K562 (cell line): Measurements from ENCODE around the gene NR1D2. TPM values are rescaled to one million over a fixed set of nuclear protein-coding genes. Genes with fewer than 3 reads are reported as not detected.

ENCODE experiments used
- BRCA1 ChIP-seq, 2 experiments: fragments of 450-650 bp in 1 of 2; sonication (generic) in 1 of 2; formaldehyde crosslinking in 1 of 2; IDR thresholded peaks; 2 replicates each; pipeline versions ENCODE4 v1.5.0 to v1.6.1; 2017 to 2020; ENCODE audit warnings: mild to moderate bottlenecking in 1 of 2, missing genetic modification reagents in 1 of 2
- ELF2 ChIP-seq: fragments of 250-450 bp; sonication (Bioruptor Pico); IDR thresholded peaks from 2 replicates; pipeline ENCODE4 v1.5.0; 2021; ENCODE audit warnings: mild to moderate bottlenecking
- EP400 ChIP-seq: fragments of 450-650 bp; IDR thresholded peaks from 2 replicates; pipeline ENCODE4 v1.6.1; 2017; ENCODE audit warnings: antibody characterized with exemption, mild to moderate bottlenecking, moderate library complexity
- FOXA3 ChIP-seq, 2 experiments: fragments of 450-650 bp in 1 of 2; sonication (generic) in 1 of 2; formaldehyde crosslinking; IDR thresholded peaks in 1 of 2; conservative IDR thresholded peaks in 1 of 2; 2 replicates each; pipeline versions ENCODE4 v1.4.0 to v1.8.0; 2020 to 2022; ENCODE audit warnings: mild to moderate bottlenecking in 2 of 2, missing genetic modification reagents in 1 of 2
- GTF2A2 ChIP-seq: IDR thresholded peaks from 2 replicates; pipeline ENCODE4 v1.6.1; 2016; ENCODE audit warnings: mild to moderate bottlenecking, missing genetic modification characterization, missing compliant biosample characterization
- NCOA2 ChIP-seq, 2 experiments: fragments of 450-650 bp; IDR thresholded peaks; 2 replicates each; pipeline ENCODE4 v1.6.1; 2018; ENCODE audit warnings: mild to moderate bottlenecking in 2 of 2, moderate library complexity in 1 of 2; ENCODE audit not compliant: partially characterized antibody in 2 of 2
- POLR2B ChIP-seq: fragments of 450-650 bp; IDR thresholded peaks from 2 replicates; pipeline ENCODE4 v1.6.1; 2018; ENCODE audit warnings: low read depth; ENCODE audit not compliant: partially characterized antibody
- PTTG1 ChIP-seq: fragments of 450-650 bp; IDR thresholded peaks from 2 replicates; pipeline ENCODE4 v1.6.1; 2016; ENCODE audit warnings: low read depth, mild to moderate bottlenecking, missing genetic modification characterization, missing compliant biosample characterization
- RAD21 ChIP-seq, 2 experiments: fragments of 250-450 bp in 1 of 2; fragments of 450-650 bp in 1 of 2; sonication (Bioruptor Pico) in 1 of 2; formaldehyde crosslinking in 1 of 2; IDR thresholded peaks in 1 of 2; conservative IDR thresholded peaks in 1 of 2; 2 replicates each; pipeline versions ENCODE4 v1.4.0 to v1.8.0; 2020 to 2022; ENCODE audit warnings: mild to moderate bottlenecking in 2 of 2, moderate library complexity in 1 of 2
- RFX1 ChIP-seq: fragments of 450-650 bp; IDR thresholded peaks from 2 replicates; pipeline ENCODE4 v1.6.1; 2016; ENCODE audit warnings: mild to moderate bottlenecking, moderate library complexity
- SPI1 ChIP-seq: IDR thresholded peaks from 2 replicates; pipeline ENCODE4 v1.6.1; 2011; ENCODE audit warnings: low read depth, low read length, control low read depth, borderline replicate concordance
- TCF15 ChIP-seq: fragments of 250-450 bp; sonication (Bioruptor Pico); IDR thresholded peaks from 2 replicates; pipeline ENCODE4 v1.8.0; 2022; ENCODE audit warnings: moderate library complexity, mild to moderate bottlenecking, inconsistent platforms
- TFAM ChIP-seq: fragments of 250-450 bp; sonication (Bioruptor Pico); conservative IDR thresholded peaks from 2 replicates; pipeline ENCODE4 v1.5.0; 2021; ENCODE audit warnings: mild to moderate bottlenecking, moderate library complexity
- THRA ChIP-seq: fragments of 450-650 bp; IDR thresholded peaks from 2 replicates; pipeline ENCODE4 v1.6.1; 2017; ENCODE audit warnings: mild to moderate bottlenecking, moderate library complexity
- ZFPM2 ChIP-seq: fragments of 250-450 bp; sonication (Bioruptor Pico); IDR thresholded peaks from 2 replicates; pipeline ENCODE4 v1.5.1; 2022; ENCODE audit warnings: mild to moderate bottlenecking
- ZKSCAN1 ChIP-seq: fragments of 150-350 bp; IDR thresholded peaks from 2 replicates; pipeline ENCODE4 v1.6.1; 2016; ENCODE audit warnings: low read depth, low read length
- ZZZ3 ChIP-seq: fragments of 450-650 bp; IDR thresholded peaks from 2 replicates; pipeline ENCODE4 v1.6.1; 2016; ENCODE audit warnings: antibody characterized with exemption, mild to moderate bottlenecking, moderate library complexity
- polyA plus RNA-seq, 8 experiments: library from polyadenylated mRNA; depleted of rRNA in 4 of 8; stranded (reverse) in 5 of 8; unstranded in 3 of 8; fragments of >200 nt; fragmentation: Nextera tagmentation in 2 of 8; fragmentation: Illumina TruSeq in 1 of 8; extraction: Ambion mirVana in 2 of 8; extraction: Trizol in 1 of 8; gene quantifications; 2 replicates each; pipeline versions ENCODE4 v1.2.1 to v1.2.3, GENCODE V29; 2011 to 2014; ENCODE audit warnings: inconsistent platforms in 1 of 8, missing spikeins in 1 of 8
- total RNA-seq, 7 experiments: library from RNA; depleted of rRNA in 6 of 7; stranded (reverse); fragments of >200 nt in 6 of 7; fragmentation: Illumina TruSeq in 2 of 7; extraction: Trizol in 2 of 7; gene quantifications; 2 replicates each; pipeline versions ENCODE4 v1.2.1 to v1.2.3, GENCODE V29; 2011 to 2021; ENCODE audit warnings: low replicate concordance in 1 of 7
- TF ChIP-seq, protein P1 (sequence below): sonication (generic); formaldehyde crosslinking; IDR thresholded peaks from 2 replicates; pipeline ENCODE4 v1.8.1; 2022; ENCODE audit warnings: missing genetic modification reagents
- TF ChIP-seq, protein P2 (sequence below): fragments of 450-650 bp; IDR thresholded peaks from 2 replicates; pipeline ENCODE4 v1.7.0; 2016; ENCODE audit warnings: borderline replicate concordance

Gene NR1D2
- total and polyA plus RNA-seq, 9 of the 15 experiments (the other 6 are each of a cell fraction or from before 2014, with no cell fraction given): 1.2 to 5.5 (median 2.9) TPM

DNA sequence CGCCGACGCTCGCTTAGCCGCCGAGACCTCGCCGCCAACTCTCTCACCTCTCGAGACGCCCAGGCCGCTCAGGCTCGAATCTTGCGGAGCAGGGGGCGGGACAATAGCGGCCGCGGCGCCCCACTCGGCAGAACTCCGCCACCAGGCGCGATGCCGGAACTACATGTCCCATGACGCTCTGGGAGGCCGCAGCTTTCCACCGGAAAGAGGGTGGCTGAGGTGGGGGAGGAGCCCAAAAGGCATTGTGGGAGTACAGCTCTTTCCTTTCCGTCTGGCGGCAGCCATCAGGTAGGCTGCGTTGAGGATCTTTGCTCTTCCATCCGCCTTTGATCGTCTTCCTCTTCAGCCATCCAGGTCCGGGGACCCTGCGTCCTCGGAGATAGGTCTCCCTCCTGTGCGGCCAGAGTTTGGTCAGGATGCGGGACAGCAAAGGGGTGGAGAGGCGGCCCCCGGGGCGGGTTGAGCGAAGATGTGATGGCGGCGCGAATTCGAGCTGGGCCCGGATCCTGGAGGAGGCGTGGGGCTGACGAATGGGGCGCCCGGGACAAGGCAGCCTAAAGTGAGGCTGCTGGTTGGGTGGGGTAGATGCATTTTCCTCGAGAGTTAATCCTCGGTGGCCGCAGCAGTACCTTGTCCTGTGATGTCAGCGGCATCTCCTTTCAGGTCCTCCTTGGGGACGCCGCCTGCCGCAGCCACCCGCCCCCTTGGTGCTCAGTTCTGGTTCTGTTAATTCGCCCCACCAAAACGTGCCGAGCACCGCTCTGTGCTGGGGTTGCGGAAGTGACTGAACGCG lies 28.0 kb upstream of the NR1D2 start, which contains the start of the genes NKIRAS1 and RPL15 (continued):
- 0 out of 2 replicates have a peak, but pooled peaks have one; percentile 25 for TF ChIP-seq ZFPM2 (CRISPR knock-in tag)
- 0 out of 2 replicates have a peak, but pooled peaks have one; percentile 71 for TF ChIP-seq TCF15 (CRISPR knock-in tag)
- TF ChIP-seq ZZZ3: peak; percentile 99
- TF ChIP-seq RFX1: no peak
- TF ChIP-seq FOXA3 (CRISPR knock-in tag; conservative IDR thresholded peaks at IDR 0.05 in 1 of 2, IDR thresholded peaks at IDR 0.05 in 1 of 2): peak in 1 of 2 experiments; percentile 13; a peak in 1 of 4 replicates
- TF ChIP-seq TFAM (CRISPR knock-in tag): no peak
- TF ChIP-seq, protein P1, sequence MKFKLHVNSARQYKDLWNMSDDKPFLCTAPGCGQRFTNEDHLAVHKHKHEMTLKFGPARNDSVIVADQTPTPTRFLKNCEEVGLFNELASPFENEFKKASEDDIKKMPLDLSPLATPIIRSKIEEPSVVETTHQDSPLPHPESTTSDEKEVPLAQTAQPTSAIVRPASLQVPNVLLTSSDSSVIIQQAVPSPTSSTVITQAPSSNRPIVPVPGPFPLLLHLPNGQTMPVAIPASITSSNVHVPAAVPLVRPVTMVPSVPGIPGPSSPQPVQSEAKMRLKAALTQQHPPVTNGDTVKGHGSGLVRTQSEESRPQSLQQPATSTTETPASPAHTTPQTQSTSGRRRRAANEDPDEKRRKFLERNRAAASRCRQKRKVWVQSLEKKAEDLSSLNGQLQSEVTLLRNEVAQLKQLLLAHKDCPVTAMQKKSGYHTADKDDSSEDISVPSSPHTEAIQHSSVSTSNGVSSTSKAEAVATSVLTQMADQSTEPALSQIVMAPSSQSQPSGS (CRISPR knock-in tag): no peak
- TF ChIP-seq BRCA1 (IDR thresholded peaks at IDR 0.05): no peak
- no peak for TF ChIP-seq BRCA1 (CRISPR knock-in tag; IDR thresholded peaks at IDR 0.05)
- TF ChIP-seq EP400: peak; percentile 100
- TF ChIP-seq THRA: no peak
- peak; percentile 87 for TF ChIP-seq GTF2A2 (tag)
- no peak; a peak in 1 of 4 replicates for TF ChIP-seq RAD21 (CRISPR knock-in tag; conservative IDR thresholded peaks at IDR 0.05 in 1 of 2, IDR thresholded peaks at IDR 0.05 in 1 of 2)
- no peak for TF ChIP-seq NCOA2 (IDR thresholded peaks at IDR 0.05; ENCODE audit: partially characterized antibody in 2 of 2)
- TF ChIP-seq, protein P2, sequence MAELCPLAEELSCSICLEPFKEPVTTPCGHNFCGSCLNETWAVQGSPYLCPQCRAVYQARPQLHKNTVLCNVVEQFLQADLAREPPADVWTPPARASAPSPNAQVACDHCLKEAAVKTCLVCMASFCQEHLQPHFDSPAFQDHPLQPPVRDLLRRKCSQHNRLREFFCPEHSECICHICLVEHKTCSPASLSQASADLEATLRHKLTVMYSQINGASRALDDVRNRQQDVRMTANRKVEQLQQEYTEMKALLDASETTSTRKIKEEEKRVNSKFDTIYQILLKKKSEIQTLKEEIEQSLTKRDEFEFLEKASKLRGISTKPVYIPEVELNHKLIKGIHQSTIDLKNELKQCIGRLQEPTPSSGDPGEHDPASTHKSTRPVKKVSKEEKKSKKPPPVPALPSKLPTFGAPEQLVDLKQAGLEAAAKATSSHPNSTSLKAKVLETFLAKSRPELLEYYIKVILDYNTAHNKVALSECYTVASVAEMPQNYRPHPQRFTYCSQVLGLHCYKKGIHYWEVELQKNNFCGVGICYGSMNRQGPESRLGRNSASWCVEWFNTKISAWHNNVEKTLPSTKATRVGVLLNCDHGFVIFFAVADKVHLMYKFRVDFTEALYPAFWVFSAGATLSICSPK: 0 out of 2 replicates have a peak, but pooled peaks have one; percentile 12
- peak; percentile 33; the same call in 1 of the 2 replicates for TF ChIP-seq ELF2 (CRISPR knock-in tag)
- TF ChIP-seq SPI1: no peak; the same call in 1 of the 2 replicates
- TF ChIP-seq ZKSCAN1: peak; percentile 14; the same call in 1 of the 2 replicates
- peak; percentile 100 for TF ChIP-seq POLR2B
- no peak for TF ChIP-seq PTTG1
- TF ChIP-seq, all 486 proteins: peak for 242
